ENCODE results near the gene GBA2.

GBA2 gene

DNA sequence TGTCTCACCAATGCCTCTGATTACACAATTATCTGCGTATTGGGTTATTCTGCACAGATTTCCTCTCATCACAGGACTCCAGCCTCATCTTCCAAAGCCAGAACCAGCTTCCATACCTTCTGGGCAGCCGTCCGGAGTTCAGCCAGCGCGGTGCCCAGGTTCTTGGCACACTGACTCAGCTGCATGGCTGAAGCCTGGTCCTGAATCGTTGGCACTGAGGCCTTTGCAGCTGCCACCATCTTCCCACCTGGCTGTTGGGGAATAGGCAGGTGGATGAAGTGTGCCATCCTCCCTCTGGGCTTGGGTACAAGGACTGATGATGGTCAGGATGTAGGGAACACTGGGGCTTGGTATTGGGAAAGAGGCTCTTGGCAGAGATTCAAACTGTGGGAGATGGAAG lies 34.9 kb downstream of the GBA2 start:
- no peak for DNase-seq

- no peak for DNase-seq
Observed at GRCh38 chr9:35713578-35713977, 35.5 kb downstream of the GBA2 start.

- no peak for DNase-seq
Observed at GRCh38 chr9:35712762-35713400, 36.1 kb downstream of the GBA2 start.

DNA sequence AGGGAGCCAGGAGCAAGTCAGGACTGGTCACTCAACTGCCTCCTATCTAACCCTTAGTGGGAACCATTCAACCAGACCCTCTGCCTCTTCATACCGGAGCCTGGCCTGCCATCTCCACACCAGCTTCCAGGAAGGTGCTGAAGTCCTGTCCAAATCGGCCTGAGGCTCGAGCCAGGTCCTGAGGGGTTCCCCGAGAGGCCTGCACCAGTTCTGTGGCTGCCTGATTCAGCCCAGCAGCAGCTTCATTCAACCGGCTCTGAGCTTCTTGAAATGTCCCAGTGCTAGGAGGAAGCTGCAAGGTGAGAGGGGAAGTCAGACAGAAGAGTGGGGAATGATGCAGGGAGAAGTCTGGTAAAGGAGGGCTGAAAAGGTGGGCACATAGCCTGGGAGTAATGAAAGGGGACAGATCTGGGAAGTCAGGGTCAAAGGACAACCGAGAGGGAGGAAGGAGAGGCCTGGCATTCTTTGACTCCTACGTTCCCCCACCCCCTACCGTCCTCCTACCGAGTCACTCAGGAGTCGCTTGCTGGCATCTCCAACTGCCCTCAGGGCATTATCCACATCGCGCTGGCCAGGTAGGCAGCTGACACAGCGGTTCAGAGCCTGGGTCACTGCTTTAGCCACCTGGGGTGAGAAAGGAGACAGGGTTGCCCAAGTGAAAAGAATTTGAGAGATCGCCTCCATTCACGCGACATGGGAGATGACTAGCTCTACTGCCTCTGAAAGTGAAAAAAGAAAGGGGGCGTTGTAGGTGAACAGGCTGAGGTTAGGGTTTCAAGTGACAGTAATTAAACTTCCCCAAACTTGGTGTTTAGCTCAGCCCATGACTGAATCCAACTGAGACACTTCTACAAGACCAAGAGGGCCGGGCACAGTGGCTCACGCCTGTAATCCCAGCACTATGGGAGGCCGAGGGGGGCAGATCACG lies 37.3 kb downstream of the GBA2 start:
- no peak for DNase-seq

- no peak for DNase-seq
Observed at GRCh38 chr9:35710818-35711500, 38.1 kb downstream of the GBA2 start.

- no peak for DNase-seq
Observed at GRCh38 chr9:35708146-35708545, 40.9 kb downstream of the GBA2 start.

DNA sequence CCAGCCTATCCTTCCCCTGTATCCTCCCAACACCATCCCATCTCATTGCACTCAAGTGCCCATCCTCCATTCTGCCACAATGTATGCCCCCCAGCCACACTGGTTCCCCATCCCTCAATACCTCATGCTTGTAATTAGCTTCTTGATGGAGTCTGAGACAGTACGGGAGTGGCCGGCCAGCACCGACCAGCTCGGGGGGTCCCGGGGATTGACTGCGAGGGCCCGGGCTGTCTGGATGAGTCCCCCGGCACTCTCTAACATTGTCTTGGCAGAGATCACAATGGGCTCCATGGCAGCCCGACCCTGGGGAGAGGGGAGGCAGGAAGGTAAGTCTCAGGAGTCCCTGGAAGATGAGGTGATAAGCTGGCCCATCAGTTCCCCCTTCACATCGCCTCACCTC lies 42.1 kb downstream of the GBA2 start:
- no peak for DNase-seq

DNA sequence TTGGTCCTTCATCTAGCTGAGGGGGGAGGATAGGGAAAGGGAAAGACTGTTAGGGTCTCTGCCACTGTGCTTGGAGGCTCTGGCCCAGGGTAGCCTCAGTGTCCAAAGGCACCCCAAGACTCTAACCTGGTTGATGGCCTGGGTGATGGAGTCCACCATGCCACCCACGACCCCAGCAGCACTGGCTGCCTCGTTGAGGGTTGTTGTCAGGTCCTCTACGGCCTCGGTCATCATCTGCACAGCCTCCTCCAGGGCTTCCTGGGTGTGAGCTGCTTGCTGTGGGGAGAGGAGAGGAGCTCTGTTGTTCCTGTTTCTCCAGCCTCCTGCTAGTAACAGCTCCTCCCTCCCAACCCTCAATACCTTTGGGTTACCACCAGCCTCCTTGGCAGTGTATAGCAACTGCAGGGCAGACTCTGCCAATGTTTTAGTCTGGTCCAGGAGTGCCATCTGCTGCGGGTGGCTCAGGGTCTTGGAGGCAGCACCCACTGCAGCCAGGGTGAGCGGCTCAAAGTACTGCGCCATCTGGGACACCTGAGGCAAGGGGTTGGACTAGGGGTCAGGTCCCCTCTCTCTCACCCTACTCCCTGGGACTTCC lies 43.1 kb downstream of the GBA2 start:
- no peak for DNase-seq

DNA sequence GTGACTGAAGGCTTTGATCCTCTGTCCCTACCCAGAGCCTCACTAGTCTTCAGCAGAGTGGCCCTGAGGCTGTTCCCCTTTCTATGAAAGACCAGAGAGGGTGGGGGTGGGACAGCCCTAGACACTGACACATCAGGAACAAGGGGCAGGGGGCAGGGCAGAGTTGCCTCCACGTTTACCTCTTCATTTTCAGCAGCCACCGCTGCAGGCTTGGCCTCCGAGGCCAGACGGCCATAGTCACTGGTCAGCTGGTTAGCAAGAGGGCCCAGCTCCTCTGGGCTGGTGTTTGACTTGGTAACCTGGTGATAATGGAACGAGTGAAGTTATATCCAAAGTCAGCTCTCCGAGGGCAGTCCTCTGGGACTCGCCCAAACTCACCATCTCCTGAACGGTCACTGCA lies 43.7 kb downstream of the GBA2 start:
- no peak for DNase-seq

DNA sequence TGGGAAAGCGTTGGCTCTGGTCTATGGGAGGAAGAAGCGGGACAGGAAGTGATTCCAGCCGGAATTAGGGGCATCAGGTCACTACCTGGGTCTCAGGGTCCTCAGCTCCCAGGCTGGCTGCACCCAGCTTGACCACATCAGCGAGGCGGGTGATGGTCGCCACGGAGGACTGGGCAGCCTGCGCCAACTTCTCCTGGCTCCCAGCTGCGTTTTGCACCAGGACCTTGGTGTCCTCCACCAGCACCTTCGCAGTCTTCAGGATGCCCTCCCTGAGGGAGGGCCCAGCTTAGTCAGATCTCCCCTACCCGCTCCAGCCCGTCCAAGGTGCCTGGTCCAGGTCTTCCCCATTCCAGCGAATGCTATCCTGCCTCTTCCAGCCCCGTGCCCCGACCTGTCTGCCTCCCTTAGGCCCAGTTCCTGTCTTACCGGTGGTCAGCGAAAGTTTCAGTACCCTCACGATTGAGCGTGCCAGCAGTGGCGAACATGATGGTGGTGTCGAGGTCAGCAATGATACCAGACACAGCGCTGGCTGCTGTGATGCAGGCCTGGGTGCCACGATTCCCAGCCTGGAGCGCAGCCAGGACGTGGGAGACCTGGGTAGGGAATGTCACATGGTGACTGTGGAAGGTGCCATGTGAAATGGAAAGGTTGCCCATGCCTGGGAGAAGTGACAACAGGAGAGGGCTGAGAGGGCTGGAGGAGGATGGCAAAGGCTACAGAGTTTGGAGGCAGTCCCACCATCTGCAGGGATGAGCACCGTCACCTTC lies 44.9 kb downstream of the GBA2 start:
- DNase-seq = no peak

GRCh38 chr9:35702696-35703095 lies 46.3 kb downstream of the GBA2 start:
- DNase-seq = no peak

DNA sequence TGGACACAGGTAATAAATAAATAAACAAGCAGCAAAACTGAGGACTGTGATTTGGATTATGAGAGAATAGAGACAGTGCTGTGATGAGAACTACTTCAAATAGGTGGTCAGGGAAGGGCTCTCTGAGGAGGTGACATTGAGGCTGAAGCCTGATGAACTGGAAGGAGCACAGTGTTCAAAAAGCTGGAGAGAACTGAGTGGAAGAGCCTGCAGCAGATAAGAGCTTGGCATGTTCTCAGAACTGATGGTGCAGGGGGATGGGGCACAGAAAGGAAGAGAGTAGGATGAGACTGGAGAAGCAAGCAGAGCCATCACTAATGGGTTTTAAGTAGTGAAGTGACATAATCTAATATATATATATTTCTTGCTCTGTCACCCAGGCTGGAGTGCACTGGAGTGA lies 48.1 kb downstream of the GBA2 start:
- no peak for DNase-seq

- DNase-seq = no peak
Observed at GRCh38 chr9:35700031-35700430, 49.0 kb downstream of the GBA2 start.

DNA sequence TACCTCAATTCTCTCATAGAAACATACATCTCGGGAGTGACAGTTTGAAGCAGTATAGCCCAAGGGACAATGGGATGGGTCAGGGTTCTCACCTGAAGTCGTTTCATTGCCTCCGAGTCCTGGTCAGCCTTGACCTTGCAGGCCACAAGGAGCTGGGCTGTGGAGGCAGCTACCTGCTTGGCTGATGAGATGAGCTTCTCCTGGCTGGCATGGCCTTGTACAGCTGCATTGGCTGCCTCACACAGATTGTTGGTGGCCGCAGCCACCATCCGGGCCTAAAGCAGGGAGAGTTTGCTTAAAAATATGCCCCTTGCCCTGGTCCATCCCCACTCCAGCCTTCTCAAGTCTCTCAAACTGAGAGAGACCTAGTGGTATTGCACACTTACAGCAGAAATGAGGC lies 50.8 kb downstream of the GBA2 start:
- DNase-seq = no peak

GRCh38 chr9:35697486-35697885 lies 51.5 kb downstream of the GBA2 start:
- DNase-seq = no peak

DNA sequence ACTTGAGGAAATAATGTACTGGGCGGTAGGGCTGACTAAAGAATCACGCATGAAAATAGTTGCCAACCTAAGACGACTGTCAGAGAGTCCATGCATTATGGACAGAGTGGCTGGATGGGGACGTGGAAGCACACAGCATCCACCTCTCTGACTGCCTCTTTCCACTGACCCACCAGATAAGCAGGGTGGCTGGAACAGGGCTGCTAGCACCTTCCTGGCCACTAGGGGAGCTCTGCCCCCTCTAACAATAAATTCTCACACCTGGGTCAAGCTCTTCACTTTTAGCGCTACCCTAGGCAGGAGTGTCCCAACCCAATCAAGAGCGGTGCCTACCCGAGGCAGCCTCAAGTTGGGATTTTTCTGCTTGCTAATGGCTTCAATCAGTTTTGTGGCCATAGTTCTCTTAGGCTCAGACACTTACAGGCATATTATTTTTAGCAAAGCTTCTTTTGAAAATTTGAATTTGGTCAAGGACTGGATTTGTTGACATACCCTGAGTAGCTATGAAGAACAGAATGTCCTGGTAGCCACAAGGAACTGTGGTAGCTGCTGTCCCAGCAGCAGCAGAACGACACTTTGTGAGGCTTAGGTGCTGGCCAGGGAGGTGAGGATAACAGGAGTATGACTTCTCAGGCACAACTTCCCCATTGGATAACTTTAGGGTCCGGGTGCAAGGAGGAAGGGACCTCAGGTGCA lies 52.4 kb downstream of the GBA2 start:
- DNase-seq = no peak

DNA sequence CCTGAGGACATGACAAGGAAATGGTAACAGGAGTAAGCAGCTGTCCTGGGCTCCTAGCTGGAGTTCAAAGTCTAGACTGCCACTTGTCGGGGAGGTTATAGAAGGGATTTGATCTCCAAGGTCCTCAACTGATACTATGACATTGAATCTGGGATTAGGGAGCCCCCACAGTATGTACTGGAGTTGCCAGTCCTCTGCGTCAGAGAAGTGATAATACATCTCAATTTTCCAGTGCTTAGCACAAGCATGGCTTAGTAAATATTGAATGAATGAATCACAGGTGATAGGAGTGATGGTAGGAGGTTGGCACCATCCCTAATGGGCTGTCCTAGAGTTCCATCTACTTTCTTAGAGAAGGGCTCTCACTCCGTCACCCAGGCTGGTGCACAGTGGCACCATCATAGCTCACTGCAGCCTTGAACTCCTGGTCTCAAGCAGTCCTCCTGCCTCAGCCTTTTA lies 53.1 kb downstream of the GBA2 start:
- DNase-seq = no peak

DNA sequence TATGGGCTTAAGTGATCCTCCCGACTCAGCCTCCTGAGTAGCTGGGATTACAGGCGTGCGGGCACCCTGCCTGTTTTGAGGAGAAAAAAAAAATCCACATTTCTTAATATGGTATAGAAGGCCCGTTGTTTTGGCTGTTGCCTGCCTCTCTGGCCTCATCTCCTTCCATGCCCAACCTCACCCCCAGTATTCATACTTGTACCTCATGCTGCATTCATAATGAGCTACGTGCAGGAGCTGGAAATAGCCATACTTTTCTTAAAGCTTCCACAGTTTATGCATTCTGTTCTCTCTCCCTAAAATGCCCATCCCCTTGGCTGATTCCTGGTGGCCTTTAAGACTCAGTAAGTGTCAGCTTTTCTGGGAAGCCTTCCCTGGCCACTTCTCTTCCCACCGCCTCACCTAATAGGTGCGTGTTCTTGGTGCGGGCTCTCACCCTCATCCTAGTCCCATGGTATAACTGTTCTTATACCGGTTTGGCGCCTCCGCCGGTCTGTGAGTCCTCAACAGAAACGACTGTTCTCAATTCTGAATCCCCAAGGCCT lies 57.2 kb downstream of the GBA2 start:
- no peak for DNase-seq

DNA sequence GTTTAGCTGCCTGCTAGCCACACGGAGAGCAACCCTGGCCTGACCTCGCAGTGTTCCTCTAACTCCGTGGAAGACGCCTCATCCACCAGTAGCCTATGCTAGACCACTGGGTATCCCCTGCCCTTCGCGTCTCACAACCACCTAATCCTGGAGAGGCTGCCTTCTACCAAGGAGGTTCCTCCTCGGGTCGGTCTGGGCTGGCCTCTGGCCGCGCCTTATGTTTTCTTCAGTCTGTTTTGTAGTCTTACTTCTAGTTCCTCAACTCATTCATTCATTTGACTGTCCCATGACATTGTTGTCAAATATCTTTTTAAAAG lies 57.7 kb downstream of the GBA2 start:
- DNase-seq = no peak

DNA sequence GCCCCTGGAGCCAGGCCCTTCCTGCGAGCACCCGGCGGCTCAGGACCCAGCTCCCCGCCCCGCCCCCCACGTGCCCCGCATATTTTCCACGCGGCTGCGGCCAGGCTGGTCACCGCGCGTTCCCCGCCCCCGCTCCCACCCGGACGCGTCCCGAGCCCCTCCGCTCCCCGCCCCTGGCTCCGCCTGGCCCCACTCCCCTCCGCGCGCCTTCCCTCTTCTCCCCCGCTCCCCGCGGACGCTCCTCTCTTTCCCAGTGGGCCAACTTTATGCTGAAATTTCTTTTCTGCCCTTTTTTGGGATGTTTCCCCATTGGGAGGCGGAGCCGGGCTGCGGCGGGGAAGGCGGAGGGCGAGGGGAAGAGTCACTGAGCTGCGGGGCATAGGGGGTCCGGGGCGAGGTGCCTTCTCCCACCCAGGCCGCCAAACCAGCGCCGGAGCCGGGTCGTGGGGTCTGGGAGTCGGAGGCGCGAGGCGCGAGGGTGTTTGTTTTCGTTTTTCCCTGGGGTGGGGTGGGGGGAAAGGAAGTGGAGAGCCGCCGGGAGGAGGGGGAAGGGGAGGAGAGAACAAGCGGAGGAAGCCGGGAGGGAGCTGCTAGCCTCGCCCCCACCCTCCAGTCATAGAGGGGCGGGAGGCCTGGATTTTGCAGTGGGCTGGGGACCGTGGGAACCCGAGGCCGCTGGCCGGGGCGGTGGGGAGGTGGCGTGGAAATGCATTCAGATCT lies 58.3 kb downstream of the GBA2 start:
- no peak for DNase-seq

DNA sequence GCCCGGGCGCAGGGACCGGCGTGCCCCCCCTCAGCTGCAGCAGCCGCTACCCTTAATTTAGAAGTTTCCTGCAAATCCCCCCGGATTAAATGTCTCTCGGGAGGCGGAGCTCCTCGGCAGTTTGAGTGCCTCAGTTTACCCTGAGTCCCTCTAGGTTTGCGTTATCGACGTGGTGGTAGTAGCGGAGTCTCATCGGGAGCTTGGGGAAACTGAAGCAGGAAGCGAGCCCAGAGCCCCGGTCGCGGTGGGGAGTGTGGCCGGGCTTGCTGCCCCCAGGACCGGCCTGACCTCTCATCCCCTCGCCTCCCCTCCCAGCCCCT lies 58.8 kb downstream of the GBA2 start:
- DNase-seq = no peak

All from NCI-H1417 treated with DMSO at 0.1 percent for 48 hours (cell line).